ENCODE data around the gene SEMA5A. TPM values are rescaled to one million over a fixed set of nuclear protein-coding genes. Genes with fewer than 3 reads are reported as not detected.

Gene SEMA5A
- polyA plus RNA-seq, 3 donors, result not detected

GRCh38 chr5:9473624-9474023, 72.3 kb downstream of the SEMA5A start:
- H3K9me3 Mint-ChIP-seq, result peaks cover 17 to 35% (median 26%) of the 10 kb centered on the region in 7 donors

GRCh38 chr5:9470410-9470809, 75.5 kb downstream of the SEMA5A start:
- H3K79me2 ChIP-seq (ENCODE audit: insufficient read depth, low read length), result no peaks in the 10 kb centered on the region
- no peak overlapping the region for H2AFZ ChIP-seq (ENCODE audit: insufficient read depth, low read depth, low read length, poor library complexity, severe bottlenecking)
- Mint-ChIP-seq H3K36me3 (no peaks in the 10 kb centered on the region), H3K4me1 (no peaks in the 10 kb centered on the region), H3K4me3 (no peak overlapping the region), H3K27ac (no peak overlapping the region), H3K9me3 (peaks cover 8 to 16% (median 14%) of the 10 kb centered on the region in 7 donors), H3K27me3 (ENCODE audit: low read depth in 3 of 3) (peaks cover 0 to 3% (median 2%) of the 10 kb centered on the region in 3 donors)
- no peaks in the 10 kb centered on the region for H3K4me1 ChIP-seq (ENCODE audit: control insufficient read depth in 1 of 2, insufficient read depth in 2 of 2, low read length in 2 of 2)
- H3K27me3 ChIP-seq (ENCODE audit: control insufficient read depth in 2 of 2, insufficient read depth in 2 of 2, low read length in 2 of 2), result no peaks in the 10 kb centered on the region
- intact Hi-C loops (cut with micrococcal nuclease), result no loop called here
- no peak for TF ChIP-seq CTCF (IDR thresholded peaks at IDR 0.05)
- H3K9me3 ChIP-seq (replicated peaks in 1 of 2; ENCODE audit: control insufficient read depth in 1 of 2, insufficient read depth in 1 of 2, low read length in 2 of 2), result peaks cover 0 to 5% of the 10 kb centered on the region in 2 donors
- H3K9ac ChIP-seq (ENCODE audit: insufficient read depth, low read length, poor library complexity, severe bottlenecking), result no peak overlapping the region
- DNase-seq, result no peak
- H3K4me3 ChIP-seq (replicated peaks in 1 of 3; ENCODE audit: low read depth in 2 of 3, low read length in 3 of 3), result no peak overlapping the region
- H3K36me3 ChIP-seq (replicated peaks in 1 of 2; ENCODE audit: control insufficient read depth in 1 of 2, insufficient read depth in 2 of 2, low read length in 2 of 2), result no peaks in the 10 kb centered on the region
- H3K27ac ChIP-seq (ENCODE audit: low read depth in 1 of 2, low read length in 2 of 2), result no peak overlapping the region
- WGBS (ENCODE audit: insufficient coverage), result no CpG with 5 or more reads among the region's 1 CpG
- H4K20me1 ChIP-seq (ENCODE audit: insufficient read depth, low read length), result no peaks in the 10 kb centered on the region
- no peak overlapping the region for H3K4me2 ChIP-seq (replicated peaks; ENCODE audit: extremely low read depth, low read length, poor library complexity, severe bottlenecking)

More at GRCh38 chr5:9473624-9474023, 72.3 kb downstream of the SEMA5A start:
- WGBS (ENCODE audit: insufficient coverage), result 92% methylated on average over 2 of the region's 2 CpGs
- Mint-ChIP-seq H3K27ac (no peak overlapping the region), H3K36me3 (no peaks in the 10 kb centered on the region), H3K4me3 (no peak overlapping the region), H3K27me3 (ENCODE audit: low read depth in 3 of 3) (peaks cover 0 to 3% (median 2%) of the 10 kb centered on the region in 3 donors), H3K4me1 (no peaks in the 10 kb centered on the region)
- no peak overlapping the region for H2AFZ ChIP-seq (ENCODE audit: insufficient read depth, low read depth, low read length, poor library complexity, severe bottlenecking)
- intact Hi-C loops (cut with micrococcal nuclease), result no loop called here
- H3K9ac ChIP-seq (ENCODE audit: insufficient read depth, low read length, poor library complexity, severe bottlenecking), result no peak overlapping the region
- H3K4me3 ChIP-seq (replicated peaks in 1 of 3; ENCODE audit: low read depth in 2 of 3, low read length in 3 of 3), result no peak overlapping the region
- DNase-seq, result no peak
- H3K79me2 ChIP-seq (ENCODE audit: insufficient read depth, low read length), result no peaks in the 10 kb centered on the region
- TF ChIP-seq CTCF (IDR thresholded peaks at IDR 0.05), result no peak
- no peak overlapping the region for H3K27ac ChIP-seq (ENCODE audit: low read depth in 1 of 2, low read length in 2 of 2)
- H3K4me2 ChIP-seq (replicated peaks; ENCODE audit: extremely low read depth, low read length, poor library complexity, severe bottlenecking), result no peak overlapping the region
- H3K4me1 ChIP-seq (ENCODE audit: control insufficient read depth in 1 of 2, insufficient read depth in 2 of 2, low read length in 2 of 2), result no peaks in the 10 kb centered on the region
- H4K20me1 ChIP-seq (ENCODE audit: insufficient read depth, low read length), result no peaks in the 10 kb centered on the region
- H3K27me3 ChIP-seq (ENCODE audit: control insufficient read depth in 2 of 2, insufficient read depth in 2 of 2, low read length in 2 of 2), result no peaks in the 10 kb centered on the region
- peaks cover 22 to 23% of the 10 kb centered on the region in 2 donors for H3K9me3 ChIP-seq (replicated peaks in 1 of 2; ENCODE audit: control insufficient read depth in 1 of 2, insufficient read depth in 1 of 2, low read length in 2 of 2)
- H3K36me3 ChIP-seq (replicated peaks in 1 of 2; ENCODE audit: control insufficient read depth in 1 of 2, insufficient read depth in 2 of 2, low read length in 2 of 2), result no peaks in the 10 kb centered on the region
